Duodenal mucosa (tissue), 2 donors: ENCODE results near the gene TLR8.
"Not testable (repeated sequence)": the region's sequence is repeated elsewhere in the genome, so short reads cannot be mapped to it uniquely, and the experiment has no call there.

ENCODE experiments used
- H3K27ac ChIP-seq: one replicate; pipeline ENCODE4 v1.7.0; 2013; ENCODE audit warnings: low read depth, low read length
- H3K27me3 ChIP-seq, 2 donors: one replicate each; pipeline ENCODE4 v1.7.0; 2013; ENCODE audit warnings: low read length in 2 of 2, control low read depth in 1 of 2; ENCODE audit not compliant: insufficient read depth in 2 of 2, control insufficient read depth in 1 of 2
- H3K36me3 ChIP-seq, 2 donors: one replicate each; pipeline ENCODE4 v1.7.0; 2013; ENCODE audit warnings: low read length in 2 of 2, control low read depth in 1 of 2; ENCODE audit not compliant: insufficient read depth in 2 of 2, control insufficient read depth in 1 of 2
- H3K4me1 ChIP-seq, 2 donors: one replicate each; pipeline ENCODE4 v1.7.0; 2013; ENCODE audit warnings: low read length in 2 of 2, control low read depth in 1 of 2; ENCODE audit not compliant: insufficient read depth in 2 of 2, control insufficient read depth in 1 of 2
- H3K4me3 ChIP-seq, 2 donors: one replicate each; pipeline ENCODE4 v1.7.0; 2013; ENCODE audit warnings: low read length in 2 of 2, low read depth in 1 of 2
- H3K9ac ChIP-seq, 2 donors: one replicate each; pipeline ENCODE4 v1.7.0; 2013; ENCODE audit warnings: low read length in 2 of 2, low read depth in 1 of 2
- H3K9me3 ChIP-seq, 2 donors: one replicate each; pipeline ENCODE4 v1.7.0; 2013; ENCODE audit warnings: low read length in 2 of 2, control low read depth in 1 of 2; ENCODE audit not compliant: control insufficient read depth in 1 of 2

Gene TLR8

GRCh38 chrX:12919051-12919450 lies 12.6 kb downstream of the TLR8 start:
- Histone ChIP-seq H3K27me3 (no peaks in the 10 kb centered on the region), H3K9me3 (no peaks in the 10 kb centered on the region), H3K27ac (no peak overlapping the region), H3K4me3 (no peak overlapping the region), H3K4me1 (no peaks in the 10 kb centered on the region), H3K9ac (no peak overlapping the region), H3K36me3 (no peaks in the 10 kb centered on the region)

- Histone ChIP-seq H3K4me1 (no peaks in the 10 kb centered on the region), H3K27me3 (no peaks in the 10 kb centered on the region)
Observed at GRCh38 chrX:12919620-12920019, 13.2 kb downstream of the TLR8 start.

GRCh38 chrX:12920990-12921389 lies 14.6 kb downstream of the TLR8 start:
- no peak overlapping the region for H3K4me3 ChIP-seq
- no peak overlapping the region for H3K9ac ChIP-seq
- no peaks in the 10 kb centered on the region for H3K9me3 ChIP-seq
- H3K27ac ChIP-seq: no peak overlapping the region
- no peaks in the 10 kb centered on the region for H3K27me3 ChIP-seq
- H3K4me1 ChIP-seq: no peaks in the 10 kb centered on the region
- no peaks in the 10 kb centered on the region for H3K36me3 ChIP-seq

More at GRCh38 chrX:12919620-12920019, 13.2 kb downstream of the TLR8 start:
- Histone ChIP-seq H3K9ac (no peak overlapping the region), H3K4me3 (no peak overlapping the region), H3K9me3 (no peaks in the 10 kb centered on the region), H3K36me3 (no peaks in the 10 kb centered on the region), H3K27ac (no peak overlapping the region)

- no peak overlapping the region for H3K4me3 ChIP-seq
- H3K4me1 ChIP-seq: no peaks in the 10 kb centered on the region
- H3K9ac ChIP-seq: no peak overlapping the region
- no peaks in the 10 kb centered on the region for H3K27me3 ChIP-seq
- no peak overlapping the region for H3K27ac ChIP-seq
- H3K9me3 ChIP-seq: no peaks in the 10 kb centered on the region
- H3K36me3 ChIP-seq: no peaks in the 10 kb centered on the region
Observed at GRCh38 chrX:12921886-12922598, 15.6 kb downstream of the TLR8 start.

GRCh38 chrX:12922599-12922919 lies 16.1 kb downstream of the TLR8 start:
- Histone ChIP-seq H3K36me3 (no peaks in the 10 kb centered on the region), H3K4me3 (no peak overlapping the region)

GRCh38 chrX:12929701-12930100 lies 23.3 kb downstream of the TLR8 start:
- no peaks in the 10 kb centered on the region for H3K4me1 ChIP-seq

More at GRCh38 chrX:12922599-12922919, 16.1 kb downstream of the TLR8 start:
- H3K9ac ChIP-seq: no peak overlapping the region
- no peaks in the 10 kb centered on the region for H3K4me1 ChIP-seq
- H3K9me3 ChIP-seq: no peaks in the 10 kb centered on the region
- H3K27me3 ChIP-seq: no peaks in the 10 kb centered on the region
- no peak overlapping the region for H3K27ac ChIP-seq

GRCh38 chrX:12930150-12930549 lies 23.7 kb downstream of the TLR8 start:
- Histone ChIP-seq H3K9ac (no peak overlapping the region), H3K36me3 (no peaks in the 10 kb centered on the region), H3K27ac (no peak overlapping the region), H3K4me1 (no peaks in the 10 kb centered on the region), H3K27me3 (no peaks in the 10 kb centered on the region), H3K9me3 (no peaks in the 10 kb centered on the region), H3K4me3 (no peak overlapping the region)

More at GRCh38 chrX:12929701-12930100, 23.3 kb downstream of the TLR8 start:
- Histone ChIP-seq H3K27me3 (no peaks in the 10 kb centered on the region), H3K36me3 (no peaks in the 10 kb centered on the region), H3K27ac (no peak overlapping the region), H3K9ac (no peak overlapping the region), H3K4me3 (no peak overlapping the region), H3K9me3 (no peaks in the 10 kb centered on the region)

- H3K4me3 ChIP-seq: no peak overlapping the region
- no peaks in the 10 kb centered on the region for H3K4me1 ChIP-seq
- H3K27ac ChIP-seq: no peak overlapping the region
- H3K27me3 ChIP-seq: no peaks in the 10 kb centered on the region
- H3K9me3 ChIP-seq: no peaks in the 10 kb centered on the region
- H3K9ac ChIP-seq: no peak overlapping the region
- H3K36me3 ChIP-seq: no peaks in the 10 kb centered on the region
Observed at GRCh38 chrX:12932244-12932643, 25.8 kb downstream of the TLR8 start.

- no peaks in the 10 kb centered on the region for H3K4me1 ChIP-seq
- no peak overlapping the region for H3K9ac ChIP-seq
- no peak overlapping the region for H3K27ac ChIP-seq
- no peaks in the 10 kb centered on the region for H3K36me3 ChIP-seq
- H3K27me3 ChIP-seq: no peaks in the 10 kb centered on the region
- no peak overlapping the region for H3K4me3 ChIP-seq
- H3K9me3 ChIP-seq: no peaks in the 10 kb centered on the region
Observed at GRCh38 chrX:12934850-12935249, 28.4 kb downstream of the TLR8 start.

- Histone ChIP-seq H3K4me1 (no peaks in the 10 kb centered on the region), H3K9me3 (no peaks in the 10 kb centered on the region), H3K36me3 (no peaks in the 10 kb centered on the region), H3K9ac (no peak overlapping the region), H3K4me3 (no peak overlapping the region), H3K27me3 (no peaks in the 10 kb centered on the region), H3K27ac (no peak overlapping the region)
Observed at GRCh38 chrX:12936947-12937346, 30.5 kb downstream of the TLR8 start.

GRCh38 chrX:12940471-12940870 lies 34.1 kb downstream of the TLR8 start:
- not testable (repeated sequence) for H3K4me1 ChIP-seq, H3K36me3 ChIP-seq, H3K27ac ChIP-seq, H3K9ac ChIP-seq, H3K27me3 ChIP-seq, H3K9me3 ChIP-seq, H3K4me3 ChIP-seq
